IgD-negative memory B cell (primary cell): Measurements from ENCODE around the gene PC. TPM values are rescaled to one million over a fixed set of nuclear protein-coding genes. Genes with fewer than 3 reads are reported as not detected.
A peak's percentile ranks its signal among the peaks of the same experiment; 100 is the strongest.
"Not testable (repeated sequence)": the region's sequence is repeated elsewhere in the genome, so short reads cannot be mapped to it uniquely, and the experiment has no call there.

Experiments used
- H3K27ac Mint-ChIP-seq, 3 donors: one replicate each; pipeline ENCODE4 v1.8.0; 2020 to 2022; ENCODE audit warnings: mild to moderate bottlenecking in 3 of 3, mixed read lengths in 3 of 3, moderate library complexity in 1 of 3
- H3K27me3 Mint-ChIP-seq: one replicate; pipeline ENCODE4 v1.8.0; 2021; ENCODE audit warnings: mixed read lengths
- H3K36me3 Mint-ChIP-seq: one replicate; pipeline ENCODE4 v1.8.0; 2020; ENCODE audit warnings: mild to moderate bottlenecking, mixed read lengths
- H3K4me1 Mint-ChIP-seq, 3 donors: one replicate each; pipeline ENCODE4 v1.8.0; 2020 to 2022; ENCODE audit warnings: mixed read lengths in 3 of 3, mild to moderate bottlenecking in 1 of 3
- H3K4me3 Mint-ChIP-seq, 4 donors: one replicate each; pipeline ENCODE4 v1.8.0; 2020 to 2022; ENCODE audit warnings: mild to moderate bottlenecking in 4 of 4, mixed read lengths in 4 of 4, moderate library complexity in 3 of 4
- H3K9me3 Mint-ChIP-seq, 3 donors: one replicate each; pipeline ENCODE4 v1.8.0; 2020 to 2021; ENCODE audit warnings: mixed read lengths in 3 of 3, mild to moderate bottlenecking in 1 of 3
- polyA plus RNA-seq: library from polyadenylated mRNA; unstranded; fragments of 300-500 nt; fragmentation: Illumina TruSeq; gene quantifications from one replicate; pipeline ENCODE4 v1.2.3, GENCODE V29; 2021

The PC gene
- 1.3 TPM for polyA plus RNA-seq

GRCh38 chr11:66958232-66958955 lies at the start of gene PC:
TSS of gene PC (minus strand) at chr11:66958383. CDS start at chr11:66872159, 86,224 bp downstream.
- H3K36me3 Mint-ChIP-seq: no peaks in the 10 kb centered on the region
- no peaks in the 10 kb centered on the region for H3K27me3 Mint-ChIP-seq
- peaks cover 0 to 1% (median 0%) of the 10 kb centered on the region in 3 donors for H3K9me3 Mint-ChIP-seq

GRCh38 chr11:67007126-67007525 lies 48.9 kb upstream of the PC start:
- H3K4me1 Mint-ChIP-seq: peaks cover 0 to 1% (median 1%) of the 10 kb centered on the region in 3 donors
- no peak overlapping the region for H3K27ac Mint-ChIP-seq
- H3K27me3 Mint-ChIP-seq: peaks cover 2% of the 10 kb centered on the region
- no peak overlapping the region for H3K4me3 Mint-ChIP-seq
- no peaks in the 10 kb centered on the region for H3K9me3 Mint-ChIP-seq
- no peaks in the 10 kb centered on the region for H3K36me3 Mint-ChIP-seq

More at GRCh38 chr11:66958232-66958955, at the start of gene PC:
- Mint-ChIP-seq H3K27ac (peak within 1 kb of the TSS; percentile 31 to 86 (median 64)), H3K4me1 (peaks cover 10 to 20% (median 14%) of the 10 kb centered on the region in 3 donors), H3K4me3 (peak within 1 kb of the TSS; percentile 83 to 96 (median 88))

GRCh38 chr11:67006029-67006884 lies 48.1 kb upstream of the PC start:
- H3K9me3 Mint-ChIP-seq: no peaks in the 10 kb centered on the region
- H3K4me1 Mint-ChIP-seq: peaks cover 0 to 1% (median 1%) of the 10 kb centered on the region in 3 donors

GRCh38 chr11:67005200-67005599 lies 47.0 kb upstream of the PC start:
- not testable (repeated sequence) for H3K4me3 Mint-ChIP-seq, H3K36me3 Mint-ChIP-seq, H3K27me3 Mint-ChIP-seq, H3K27ac Mint-ChIP-seq, H3K9me3 Mint-ChIP-seq, H3K4me1 Mint-ChIP-seq

More at GRCh38 chr11:67006029-67006884, 48.1 kb upstream of the PC start:
- H3K4me3 Mint-ChIP-seq: peak overlapping the region in 1 of 4 donors; percentile 6
- peak overlapping the region in 1 of 3 donors; percentile 46 for H3K27ac Mint-ChIP-seq
- H3K27me3 Mint-ChIP-seq: peaks cover 2% of the 10 kb centered on the region
- H3K36me3 Mint-ChIP-seq: no peaks in the 10 kb centered on the region

GRCh38 chr11:67002921-67003411 lies 44.8 kb upstream of the PC start:
- Mint-ChIP-seq H3K27me3 (peaks cover 5% of the 10 kb centered on the region), H3K4me3 (no peak overlapping the region), H3K36me3 (no peaks in the 10 kb centered on the region), H3K27ac (no peak overlapping the region), H3K9me3 (no peaks in the 10 kb centered on the region), H3K4me1 (peaks cover 0 to 1% (median 0%) of the 10 kb centered on the region in 3 donors)

GRCh38 chr11:67002297-67002913 lies 44.2 kb upstream of the PC start:
- Mint-ChIP-seq H3K4me1 (peaks cover 0 to 1% (median 0%) of the 10 kb centered on the region in 3 donors), H3K27me3 (peaks cover 9% of the 10 kb centered on the region), H3K9me3 (no peaks in the 10 kb centered on the region), H3K27ac (no peak overlapping the region), H3K36me3 (no peaks in the 10 kb centered on the region), H3K4me3 (no peak overlapping the region)

- Mint-ChIP-seq H3K27me3 (peaks cover 17% of the 10 kb centered on the region), H3K4me1 (peaks cover 0 to under 1% (median 0%) of the 10 kb centered on the region in 3 donors), H3K4me3 (no peak overlapping the region), H3K36me3 (no peaks in the 10 kb centered on the region), H3K27ac (no peak overlapping the region), H3K9me3 (no peaks in the 10 kb centered on the region)
Observed at GRCh38 chr11:67001332-67001731, 43.1 kb upstream of the PC start.

- no peak overlapping the region for H3K27ac Mint-ChIP-seq
- peaks cover 21% of the 10 kb centered on the region for H3K27me3 Mint-ChIP-seq
- no peaks in the 10 kb centered on the region for H3K36me3 Mint-ChIP-seq
- H3K4me3 Mint-ChIP-seq: no peak overlapping the region
- H3K4me1 Mint-ChIP-seq: no peaks in the 10 kb centered on the region
- no peaks in the 10 kb centered on the region for H3K9me3 Mint-ChIP-seq
Observed at GRCh38 chr11:66999555-66999954, 41.4 kb upstream of the PC start.

- peaks cover 26% of the 10 kb centered on the region for H3K27me3 Mint-ChIP-seq
- no peaks in the 10 kb centered on the region for H3K36me3 Mint-ChIP-seq
- H3K4me3 Mint-ChIP-seq: no peak overlapping the region
- H3K27ac Mint-ChIP-seq: peak overlapping the region in 1 of 3 donors; percentile 81
- H3K9me3 Mint-ChIP-seq: no peaks in the 10 kb centered on the region
- H3K4me1 Mint-ChIP-seq: no peaks in the 10 kb centered on the region
Observed at GRCh38 chr11:66996609-66997273, 38.6 kb upstream of the PC start.

- peaks cover 0 to 2% (median 0%) of the 10 kb centered on the region in 3 donors for H3K4me1 Mint-ChIP-seq
- no peak overlapping the region for H3K4me3 Mint-ChIP-seq
- peaks cover 28% of the 10 kb centered on the region for H3K27me3 Mint-ChIP-seq
- no peaks in the 10 kb centered on the region for H3K36me3 Mint-ChIP-seq
- H3K27ac Mint-ChIP-seq: no peak overlapping the region
- H3K9me3 Mint-ChIP-seq: no peaks in the 10 kb centered on the region
Observed at GRCh38 chr11:66992041-66992440, 33.9 kb upstream of the PC start.

- H3K4me1 Mint-ChIP-seq, H3K9me3 Mint-ChIP-seq, H3K36me3 Mint-ChIP-seq, H3K27ac Mint-ChIP-seq, H3K4me3 Mint-ChIP-seq: not testable (repeated sequence)
- peaks cover 20% of the 10 kb centered on the region for H3K27me3 Mint-ChIP-seq
Observed at GRCh38 chr11:66989360-66989759, 31.2 kb upstream of the PC start.

- not testable (repeated sequence) for H3K4me3 Mint-ChIP-seq, H3K9me3 Mint-ChIP-seq, H3K4me1 Mint-ChIP-seq, H3K27ac Mint-ChIP-seq, H3K36me3 Mint-ChIP-seq
- peaks cover 20% of the 10 kb centered on the region for H3K27me3 Mint-ChIP-seq
Observed at GRCh38 chr11:66988741-66989140, 30.6 kb upstream of the PC start.

GRCh38 chr11:66987924-66988637 lies 29.9 kb upstream of the PC start:
- Mint-ChIP-seq H3K4me1 (peaks cover 0 to 2% (median 0%) of the 10 kb centered on the region in 3 donors), H3K9me3 (no peaks in the 10 kb centered on the region), H3K36me3 (peaks cover 3% of the 10 kb centered on the region), H3K27me3 (peaks cover 17% of the 10 kb centered on the region), H3K4me3 (peak overlapping the region in 1 of 4 donors; percentile 12), H3K27ac (no peak overlapping the region)

- Mint-ChIP-seq H3K9me3 (no peaks in the 10 kb centered on the region), H3K36me3 (peaks cover 7% of the 10 kb centered on the region), H3K4me3 (peak overlapping the region in 1 of 4 donors; percentile 20), H3K27ac (no peak overlapping the region), H3K4me1 (peaks cover 0 to 2% (median 0%) of the 10 kb centered on the region in 3 donors), H3K27me3 (peaks cover 21% of the 10 kb centered on the region)
Observed at GRCh38 chr11:66987158-66987620, 29.0 kb upstream of the PC start.
